HG03175 (cell line): ENCODE results near the gene P2RY12.

Experiments used
- ATAC-seq: cut with Tn5 transposase; IDR thresholded peaks from one replicate; pipeline ENCODE4 v1.9.1; 2021; ENCODE audit warnings: mild to moderate bottlenecking, moderate library complexity; ENCODE audit not compliant: unreplicated experiment

The P2RY12 gene

GRCh38 chr3:151384741-151385174 lies at the start of gene P2RY12:
Gene P2RY12 (minus strand): TSS chr3:151384753. CDS start chr3:151338845, 45,908 bp downstream.
- ATAC-seq = peak; percentile 29

GRCh38 chr3:151432616-151433372 lies 48.2 kb upstream of the P2RY12 start:
- no peak for ATAC-seq

- ATAC-seq = no peak
These were observed 47.4 kb upstream of the P2RY12 start for GRCh38 chr3:151431940-151432339.

GRCh38 chr3:151430821-151431484 lies 46.4 kb upstream of the P2RY12 start:
- no peak for ATAC-seq

GRCh38 chr3:151428386-151428785 lies 43.8 kb upstream of the P2RY12 start:
- ATAC-seq = no peak

- peak; percentile 84 for ATAC-seq
These were observed 41.7 kb upstream of the P2RY12 start for GRCh38 chr3:151426341-151426657.

- ATAC-seq = peak; percentile 12
These were observed 41.2 kb upstream of the P2RY12 start for GRCh38 chr3:151425627-151426340.

- no peak for ATAC-seq
These were observed 38.5 kb upstream of the P2RY12 start for GRCh38 chr3:151423091-151423490.

- no peak for ATAC-seq
These were observed 37.4 kb upstream of the P2RY12 start for GRCh38 chr3:151421938-151422337.

GRCh38 chr3:151419806-151420205 lies 35.3 kb upstream of the P2RY12 start:
- no peak for ATAC-seq

GRCh38 chr3:151415289-151415688 lies 30.7 kb upstream of the P2RY12 start:
- no peak for ATAC-seq

GRCh38 chr3:151412989-151413388 lies 28.4 kb upstream of the P2RY12 start:
- ATAC-seq = no peak

- no peak for ATAC-seq
These were observed 26.5 kb upstream of the P2RY12 start for GRCh38 chr3:151410891-151411559.

- no peak for ATAC-seq
These were observed 23.4 kb upstream of the P2RY12 start for GRCh38 chr3:151407928-151408327.

GRCh38 chr3:151404316-151404715 lies 19.8 kb upstream of the P2RY12 start:
- no peak for ATAC-seq

- ATAC-seq = no peak
These were observed 18.7 kb upstream of the P2RY12 start for GRCh38 chr3:151403246-151403645.

- no peak for ATAC-seq
These were observed 17.8 kb upstream of the P2RY12 start for GRCh38 chr3:151402349-151402748.

- ATAC-seq = no peak
These were observed 15.8 kb upstream of the P2RY12 start for GRCh38 chr3:151400341-151400740.

- peak; percentile 39 for ATAC-seq
These were observed 14.3 kb upstream of the P2RY12 start for GRCh38 chr3:151398895-151399294.

- ATAC-seq = no peak
These were observed 11.3 kb upstream of the P2RY12 start for GRCh38 chr3:151395806-151396205.

- ATAC-seq = no peak
These were observed 10.1 kb upstream of the P2RY12 start for GRCh38 chr3:151394611-151395010.
